PC-9 (cell line): ENCODE results near the gene HNRNPUL2.

Experiments
- EZH2 ChIP-seq: fragments of 200-600 bp; sonication (generic); IDR thresholded peaks from 2 replicates; pipeline ENCODE4 v1.8.0; 2017; ENCODE audit warnings: antibody characterized with exemption, low read depth
- TF ChIP-seq, protein P1 (sequence below): fragments of 200-600 bp; sonication (generic); conservative IDR thresholded peaks from 2 replicates; pipeline ENCODE4 v1.6.1; 2017; ENCODE audit warnings: mixed run types, antibody characterized with exemption, mild to moderate bottlenecking, moderate library complexity

DNA sequence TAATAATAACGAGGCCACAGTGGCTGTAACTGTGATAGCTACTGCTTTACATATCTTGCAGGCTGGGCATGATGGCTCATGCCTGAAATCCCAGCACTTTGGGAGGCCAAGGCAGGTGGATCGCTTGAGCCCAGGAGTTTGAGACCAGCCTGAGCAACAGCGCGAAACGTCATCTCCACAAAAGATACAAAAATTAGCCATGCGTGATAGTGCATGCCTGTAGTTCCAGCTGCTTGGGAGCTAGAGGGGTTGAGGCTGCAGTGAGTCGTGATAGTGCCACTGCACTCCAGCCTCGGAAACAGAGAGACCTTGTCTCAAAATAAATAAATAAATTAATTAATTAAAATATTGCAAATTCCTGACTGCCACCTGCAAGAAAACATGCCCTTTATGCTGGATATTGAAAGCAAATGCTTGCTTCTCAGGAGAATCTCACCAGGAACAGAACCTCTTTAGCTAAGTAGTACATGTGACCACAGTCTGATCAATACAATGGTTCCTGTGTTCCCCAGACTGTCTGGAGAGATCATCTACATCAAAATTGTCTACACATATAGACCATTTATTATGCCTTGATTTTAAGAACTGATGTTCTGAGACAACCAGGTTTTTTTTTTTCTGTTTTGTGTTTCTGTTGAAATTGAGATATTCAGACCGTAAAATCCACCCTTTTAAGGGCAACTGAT, 20.4 kb upstream of the HNRNPUL2 start:
- TF ChIP-seq, protein P1, sequence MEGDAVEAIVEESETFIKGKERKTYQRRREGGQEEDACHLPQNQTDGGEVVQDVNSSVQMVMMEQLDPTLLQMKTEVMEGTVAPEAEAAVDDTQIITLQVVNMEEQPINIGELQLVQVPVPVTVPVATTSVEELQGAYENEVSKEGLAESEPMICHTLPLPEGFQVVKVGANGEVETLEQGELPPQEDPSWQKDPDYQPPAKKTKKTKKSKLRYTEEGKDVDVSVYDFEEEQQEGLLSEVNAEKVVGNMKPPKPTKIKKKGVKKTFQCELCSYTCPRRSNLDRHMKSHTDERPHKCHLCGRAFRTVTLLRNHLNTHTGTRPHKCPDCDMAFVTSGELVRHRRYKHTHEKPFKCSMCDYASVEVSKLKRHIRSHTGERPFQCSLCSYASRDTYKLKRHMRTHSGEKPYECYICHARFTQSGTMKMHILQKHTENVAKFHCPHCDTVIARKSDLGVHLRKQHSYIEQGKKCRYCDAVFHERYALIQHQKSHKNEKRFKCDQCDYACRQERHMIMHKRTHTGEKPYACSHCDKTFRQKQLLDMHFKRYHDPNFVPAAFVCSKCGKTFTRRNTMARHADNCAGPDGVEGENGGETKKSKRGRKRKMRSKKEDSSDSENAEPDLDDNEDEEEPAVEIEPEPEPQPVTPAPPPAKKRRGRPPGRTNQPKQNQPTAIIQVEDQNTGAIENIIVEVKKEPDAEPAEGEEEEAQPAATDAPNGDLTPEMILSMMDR = no peak
- TF ChIP-seq EZH2 = no peak
